ENCODE results near the gene FHL1. TPM values are rescaled to one million over a fixed set of nuclear protein-coding genes. Genes with fewer than 3 reads are reported as not detected.
A peak's percentile ranks its signal among the peaks of the same experiment; 100 is the strongest.

FHL1 gene
- total RNA-seq (2012; rRNA removed), result 41.9 and 69.4 TPM in 2 replicates
- 57.3 and 72.9 TPM in 2 replicates for polyA plus RNA-seq (2012; rRNA removed)
- 41.0 and 73.7 TPM in 2 replicates for polyA plus RNA-seq (2012; cell fraction: cytosol; rRNA removed)
- polyA plus RNA-seq (2012; cell fraction: nucleus; rRNA removed; ENCODE audit: low replicate concordance), result 70.5 and 140 TPM in 2 replicates
- percentile 85 among the genes with signal in this experiment for Bru-seq, nascent RNA
- BruChase-seq, experiment 1, labeled RNA remaining after a 6-hour chase, result percentile 76 among the genes with signal in this experiment
- percentile 69 among the genes with signal in this experiment for BruChase-seq, experiment 2, labeled RNA remaining after a 2-hour chase
- long read RNA-seq, transcript FHL1-205 (7 exons, 2,441 nt), result major isoform, 73 of 134 reads
- long read RNA-seq, transcript FHL1-218 (6 exons, 2,878 nt), result minor isoform, 25 of 134 reads
- long read RNA-seq, partial matches to known transcripts, result 8 of 134 reads
- long read RNA-seq, other reads (novel, unspliced or antisense), result 23 of 134 reads

GRCh38 chrX:136147315-136147901 is at the start of gene FHL1:
FHL1 (plus strand) TSS chrX:136147533.
- 29% methylated on average over 30 of the region's 84 CpGs; no CpG with 5 or more reads in 1 of the 2 experiments for WGBS, 2 experiments (ENCODE audit: extremely low coverage in 2 of 2, insufficient read length in 1 of 2)
- BruUV-seq (replicated peaks), result no TSS peak
- peak within 1 kb of the TSS; percentile 7; the same call in 1 of the 2 replicates for H4K5ac ChIP-seq (ENCODE audit: low read depth, low read length)
- peaks cover 7% of the 10 kb centered on the region for H3K27me3 ChIP-seq (ENCODE audit: control insufficient read depth, insufficient read depth, low read length)
- peak within 1 kb of the TSS; percentile 90 for H3K9ac ChIP-seq (ENCODE audit: low read depth, low read length)
- H3K9me3 ChIP-seq (ENCODE audit: control insufficient read depth, insufficient read depth, low read length), result peaks cover 2% of the 10 kb centered on the region; the same call in 1 of the 2 replicates
- CTCF ChIA-PET, result no interaction called here
- POLR2A ChIA-PET (ENCODE audit: unreplicated experiment), result no interaction called here
- H2AK9ac ChIP-seq (replicated peaks; ENCODE audit: low read depth, low read length, poor library complexity), result no peak within 1 kb of the TSS
- H3K4me3 ChIP-seq (ENCODE audit: insufficient read depth, low read depth, low read length), result peak within 1 kb of the TSS; percentile 93
- no peaks in the 10 kb centered on the region; the same call in 1 of the 2 replicates for H4K20me1 ChIP-seq (ENCODE audit: insufficient read depth, low read length)
- H2BK15ac ChIP-seq (ENCODE audit: low read depth, low read length), result no peak within 1 kb of the TSS
- H3K36me3 ChIP-seq (ENCODE audit: control insufficient read depth, insufficient read depth, low read length), result no peaks in the 10 kb centered on the region
- DNase-seq (peak; percentile 12), ATAC-seq (ENCODE audit: low read depth) (peak; percentile 91)
- no peak within 1 kb of the TSS; the same call in 1 of the 2 replicates for H3K18ac ChIP-seq (ENCODE audit: low read depth, low read length)
- H2AFZ ChIP-seq (replicated peaks; ENCODE audit: low read length, poor library complexity), result peak within 1 kb of the TSS; percentile 88
- H2BK120ac ChIP-seq (ENCODE audit: low read depth, low read length), result no peak within 1 kb of the TSS
- H2BK5ac ChIP-seq (ENCODE audit: low read depth, low read length, poor library complexity, severe bottlenecking), result no peak within 1 kb of the TSS
- TF ChIP-seq RAD21 (IDR thresholded peaks at IDR 0.05; ENCODE audit: low read length), result no peak
- TF ChIP-seq MAZ (IDR thresholded peaks at IDR 0.05; ENCODE audit: borderline replicate concordance, low read depth, low read length), result peak; percentile 73; the same call in 1 of the 2 replicates
- TF ChIP-seq CEBPB (IDR thresholded peaks at IDR 0.05; ENCODE audit: low read depth, low read length), result no peak
- no peak for TF ChIP-seq ELK1 (IDR thresholded peaks at IDR 0.05; ENCODE audit: borderline replicate concordance, low read depth, low read length)
- no peak for TF ChIP-seq BHLHE40 (IDR thresholded peaks at IDR 0.05; ENCODE audit: low read depth, low read length)
- TF ChIP-seq POLR2A (IDR thresholded peaks at IDR 0.05; ENCODE audit: low read depth, low read length), result no peak
- no peak for TF ChIP-seq RCOR1 (IDR thresholded peaks at IDR 0.05; ENCODE audit: insufficient replicate concordance, low read length)
- TF ChIP-seq NFE2L2 (IDR thresholded peaks at IDR 0.05; ENCODE audit: low read depth, low read length), result no peak
- no peaks in the 10 kb centered on the region for H3K9me1 ChIP-seq (ENCODE audit: insufficient read depth, low read length)
- H3K23ac ChIP-seq (ENCODE audit: low read depth, low read length), result peak within 1 kb of the TSS; percentile 77
- peak within 1 kb of the TSS; percentile 73 for H3K27ac ChIP-seq (ENCODE audit: insufficient read depth, low read length)
- no peaks in the 10 kb centered on the region; the same call in 1 of the 2 replicates for H3K4me1 ChIP-seq (ENCODE audit: control insufficient read depth, insufficient read depth, low read length)
- dilution Hi-C loops (cut with HindIII; ENCODE audit: low sequenced_read_pairs, unreplicated experiment), result no loop called here
- H3K14ac ChIP-seq (replicated peaks; ENCODE audit: low read depth, low read length), result no peak within 1 kb of the TSS
- intact Hi-C loops (cut with micrococcal nuclease), result no loop called here
- H2AK5ac ChIP-seq (ENCODE audit: low read depth, low read length), result peak within 1 kb of the TSS; percentile 67
- no peaks in the 10 kb centered on the region for H3K79me1 ChIP-seq (ENCODE audit: low read depth in 1 of 2, low read length in 2 of 2)
- 0 out of 2 replicates have a peak within 1 kb of the TSS, but pooled peaks have one; percentile 10 for H3K56ac ChIP-seq (ENCODE audit: extremely low read depth, insufficient read depth, low read length)
- H4K91ac ChIP-seq (ENCODE audit: insufficient read depth, low read depth, low read length), result no peak within 1 kb of the TSS
- no peak within 1 kb of the TSS for H2BK20ac ChIP-seq (ENCODE audit: low read depth, low read length)
- in situ Hi-C loops (cut with MboI; ENCODE audit: low sequenced_read_pairs), result no loop called here
- H4K8ac ChIP-seq (ENCODE audit: low read depth in 2 of 2, low read length in 2 of 2), result peak within 1 kb of the TSS in 1 of 2 experiments; percentile 17; a peak in 1 of 4 replicates
- H3K4ac ChIP-seq (ENCODE audit: low read depth, low read length), result peak within 1 kb of the TSS; percentile 43
- H3K4me2 ChIP-seq (ENCODE audit: low read depth, low read length), result peak within 1 kb of the TSS; percentile 90
